Body of pancreas (tissue), 4 donors: ENCODE measurements around the gene ULK1. TPM values are rescaled to one million over a fixed set of nuclear protein-coding genes. Genes with fewer than 3 reads are reported as not detected.
A peak's percentile ranks its signal among the peaks of the same experiment; 100 is the strongest.

Experiments
- ATAC-seq: fragments of 150-250 bp; one replicate; pipeline ENCODE4 v1.9.1; 2016
- DNase-seq, 4 donors: peaks; one replicate each; pipeline ENCODE4 v3.0.0-alpha.2; 2019
- H3K27ac ChIP-seq, 4 donors: fragments of 200-600 bp; sonication (generic); 1 replicate in 3 of 4; 2 replicates in 1 of 4; pipeline versions ENCODE4 v1.5.1 to v1.6.1; 2016 to 2019; ENCODE audit warnings: mild to moderate bottlenecking in 1 of 4, mixed read lengths in 1 of 4, moderate library complexity in 1 of 4
- H3K27me3 ChIP-seq, 2 donors: fragments of 200-600 bp; sonication (generic); one replicate each; pipeline ENCODE4 v1.6.0; 2016; ENCODE audit warnings: mild to moderate bottlenecking in 1 of 2
- H3K36me3 ChIP-seq, 2 donors: fragments of 200-600 bp; sonication (generic); replicated peaks in 1 of 2; 2 replicates each; pipeline ENCODE4 v1.5.1; 2016; ENCODE audit warnings: low read depth in 2 of 2; ENCODE audit not compliant: insufficient read depth in 1 of 2
- H3K4me1 ChIP-seq: fragments of 200-600 bp; sonication (generic); one replicate; pipeline ENCODE4 v1.6.0; 2016
- H3K4me3 ChIP-seq, 2 donors: fragments of 200-600 bp; sonication (generic); 1 replicate in 1 of 2; 2 replicates in 1 of 2; pipeline ENCODE4 v1.5.1; 2016 to 2019
- H3K9me3 ChIP-seq, 3 donors: fragments of 200-600 bp; sonication (generic); 1 replicate in 2 of 3; 2 replicates in 1 of 3; pipeline ENCODE4 v1.5.1; 2016
- CTCF ChIP-seq, 7 experiments: fragments of 450-650 bp in 4 of 7; fragments of 200-600 bp in 3 of 7; sonication (generic) in 3 of 7; IDR thresholded peaks; one replicate each; pipeline ENCODE4 v1.5.1; 2016 to 2019; ENCODE audit warnings: antibody characterized with exemption in 7 of 7
- POLR2A ChIP-seq, 3 donors: fragments of 450-650 bp; IDR thresholded peaks; one replicate each; pipeline ENCODE4 v1.6.1; 2016; ENCODE audit warnings: antibody characterized with exemption in 3 of 3, mild to moderate bottlenecking in 2 of 3
- WGBS, 2 donors: methylation state at CpG; one replicate each; pipeline ENCODE4 v1.1.5; 2017; 5-methylcytosine and 5-hydroxymethylcytosine counted together
- intact Hi-C: fragments of 100-400 bp; cut with DNase I; formaldehyde crosslinking; loops from one replicate; pipeline ENCODE4 v1.15.1; 2023
- total RNA-seq, 2 donors: library from RNA; depleted of rRNA; stranded (reverse); fragments of >200 nt; gene quantifications; one replicate each; pipeline ENCODE4 v1.1.0, GENCODE V29; 2016

The ULK1 gene
- total RNA-seq, 2 donors from 2014 or later: 29.1 to 59.3 TPM

- no peaks in the 10 kb centered on the region for H3K9me3 ChIP-seq
- WGBS, 2 donors: 92 to 96% methylated on average over 4 to 13 of the region's 14 CpGs
- no peak for TF ChIP-seq CTCF (IDR thresholded peaks at IDR 0.05)
- TF ChIP-seq POLR2A (IDR thresholded peaks at IDR 0.05): no peak
- peaks cover 38 to 56% of the 10 kb centered on the region in 2 donors for H3K36me3 ChIP-seq
- no peak for ATAC-seq
- H3K27me3 ChIP-seq: no peaks in the 10 kb centered on the region
- intact Hi-C loops: no loop called here
- H3K27ac ChIP-seq: no peak overlapping the region
- DNase-seq: no peak
- H3K4me3 ChIP-seq: no peak overlapping the region
- peaks cover 14% of the 10 kb centered on the region for H3K4me1 ChIP-seq
Measured at GRCh38 chr12:131914179-131914702, 19.8 kb downstream of the ULK1 start.

DNA sequence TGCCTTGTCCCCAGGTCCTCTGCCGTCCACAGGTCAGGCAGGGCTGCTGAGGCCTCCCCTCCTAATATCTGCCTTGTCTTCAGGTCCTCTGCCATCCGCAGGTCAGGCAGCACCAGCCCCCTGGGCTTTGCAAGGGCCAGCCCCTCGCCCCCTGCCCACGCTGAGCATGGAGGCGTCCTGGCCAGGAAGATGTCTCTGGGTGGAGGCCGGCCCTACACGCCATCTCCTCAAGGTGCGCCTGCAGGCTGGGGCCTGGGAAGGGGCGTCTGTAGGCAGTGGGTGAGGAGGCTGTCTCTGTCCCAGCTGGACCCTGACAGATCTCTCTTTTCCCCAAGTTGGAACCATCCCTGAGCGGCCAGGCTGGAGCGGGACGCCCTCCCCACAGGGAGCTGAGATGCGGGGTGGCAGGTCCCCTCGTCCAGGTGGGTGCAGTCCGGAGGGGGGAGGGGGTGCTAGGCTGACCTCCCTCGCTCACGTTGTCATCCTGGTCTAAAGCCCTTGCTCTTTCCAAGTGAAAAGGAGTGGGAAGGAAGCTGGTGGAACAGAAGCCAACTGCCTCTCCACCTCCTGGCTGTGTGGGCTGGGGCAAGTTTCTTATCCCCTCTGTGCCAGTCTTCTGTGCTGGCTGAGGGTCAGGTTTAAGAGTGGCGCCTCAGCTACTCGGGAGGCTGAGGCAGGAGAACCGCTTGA lies 20.7 kb downstream of the ULK1 start:
- Histone ChIP-seq H3K27me3 (no peaks in the 10 kb centered on the region), H3K9me3 (no peaks in the 10 kb centered on the region), H3K4me1 (peaks cover 14% of the 10 kb centered on the region), H3K4me3 (no peak overlapping the region), H3K36me3 (peaks cover 29 to 55% of the 10 kb centered on the region in 2 donors), H3K27ac (no peak overlapping the region)
- intact Hi-C loops: no loop called here
- ATAC-seq (no peak), DNase-seq (peak in 1 of 4 donors; percentile 12)
- WGBS, 2 donors: 86 to 95% methylated on average over 12 to 18 of the region's 20 CpGs
- TF ChIP-seq CTCF (IDR thresholded peaks at IDR 0.05) (no peak), POLR2A (IDR thresholded peaks at IDR 0.05) (no peak)

- Histone ChIP-seq H3K4me3 (no peak overlapping the region), H3K9me3 (no peaks in the 10 kb centered on the region), H3K27ac (no peak overlapping the region), H3K4me1 (peaks cover 14% of the 10 kb centered on the region), H3K27me3 (no peaks in the 10 kb centered on the region), H3K36me3 (peaks cover 30 to 51% of the 10 kb centered on the region in 2 donors)
- no peak for ATAC-seq
- WGBS, 2 donors: 95 to 98% methylated on average over 13 to 17 of the region's 21 CpGs
- peak in 2 of 4 donors; percentile 5 to 15 for DNase-seq
- intact Hi-C loops: no loop called here
- TF ChIP-seq CTCF (IDR thresholded peaks at IDR 0.05) (no peak), POLR2A (IDR thresholded peaks at IDR 0.05) (no peak)
Measured at GRCh38 chr12:131915823-131916222, 21.4 kb downstream of the ULK1 start.

GRCh38 chr12:131916306-131917138 lies 22.1 kb downstream of the ULK1 start:
- WGBS, 2 donors: 86 to 88% methylated on average over 9 to 36 of the region's 36 CpGs
- DNase-seq (peak in 2 of 4 donors; percentile 10 to 12), ATAC-seq (no peak)
- Histone ChIP-seq H3K27ac (no peak overlapping the region), H3K4me1 (peaks cover 14% of the 10 kb centered on the region), H3K4me3 (no peak overlapping the region), H3K9me3 (no peaks in the 10 kb centered on the region), H3K27me3 (no peaks in the 10 kb centered on the region), H3K36me3 (peaks cover 32 to 51% of the 10 kb centered on the region in 2 donors)
- TF ChIP-seq POLR2A (IDR thresholded peaks at IDR 0.05) (no peak), CTCF (IDR thresholded peaks at IDR 0.05) (no peak)
- intact Hi-C loops: no loop called here
